Central memory CD8-positive, alpha-beta T cell (primary cell): Measurements from ENCODE around the gene USP40.

Experiments
- ATAC-seq: fragments of 150-1000 bp; cut with Tn5 transposase; replicated peaks from 2 replicates; pipeline ENCODE4 v1.10.0; 2022; ENCODE audit warnings: mild to moderate bottlenecking, moderate FRiP score, moderate number of reproducible peaks; ENCODE audit not compliant: poor library complexity, severe bottlenecking; ENCODE audit errors: extremely low read depth
- DNase-seq, 2 donors: peaks; one replicate each; pipeline ENCODE4 v3.0.0; 2021; ENCODE audit warnings: low spot score in 2 of 2
- H3K27ac Mint-ChIP-seq: one replicate; pipeline ENCODE4 v1.8.0; 2022; ENCODE audit warnings: low read depth, mild to moderate bottlenecking, moderate library complexity, mixed read lengths
- H3K27me3 Mint-ChIP-seq: one replicate; pipeline ENCODE4 v1.8.0; 2022; ENCODE audit warnings: mixed read lengths
- H3K36me3 Mint-ChIP-seq: one replicate; pipeline ENCODE4 v1.8.0; 2022; ENCODE audit warnings: mild to moderate bottlenecking, moderate library complexity, mixed read lengths; ENCODE audit not compliant: insufficient read depth
- H3K4me1 Mint-ChIP-seq: one replicate; pipeline ENCODE4 v1.8.0; 2022; ENCODE audit warnings: mixed read lengths
- H3K4me3 Mint-ChIP-seq: one replicate; pipeline ENCODE4 v1.8.0; 2022; ENCODE audit warnings: mild to moderate bottlenecking, moderate library complexity, mixed read lengths
- H3K9me3 Mint-ChIP-seq: one replicate; pipeline ENCODE4 v1.8.0; 2022; ENCODE audit warnings: mixed read lengths

The USP40 gene

DNA sequence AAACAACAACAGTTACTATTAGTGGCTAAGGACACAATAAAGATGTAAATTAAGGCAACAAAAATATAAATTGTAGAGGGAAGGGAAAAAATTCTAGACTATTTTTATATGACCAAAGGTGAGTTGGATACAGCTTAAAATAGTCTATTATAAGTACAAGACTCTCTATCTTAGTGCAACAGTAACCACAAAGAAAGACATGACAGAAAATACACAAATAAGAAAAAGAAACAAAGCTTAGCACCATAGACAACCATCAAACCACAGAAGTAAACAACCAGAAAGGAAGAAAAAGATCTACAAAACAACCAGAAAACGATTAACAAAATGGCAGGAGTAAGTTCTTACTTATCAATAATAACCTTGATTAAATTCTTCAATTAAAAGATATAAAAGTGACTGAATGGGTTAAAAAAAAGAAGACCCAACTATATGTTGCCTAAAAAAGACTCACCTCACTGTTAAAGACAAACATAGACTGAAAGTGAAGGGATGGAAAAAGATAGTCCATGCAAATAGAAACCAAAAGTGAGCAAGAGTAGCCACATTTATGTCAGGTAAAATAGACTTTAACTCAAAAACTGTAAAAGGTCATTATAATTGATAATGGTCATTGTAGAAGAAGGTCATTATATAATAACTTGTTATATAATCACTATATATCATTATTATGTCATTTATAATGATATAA lies 62.5 kb downstream of the USP40 start:
- Mint-ChIP-seq H3K4me3 (no peak overlapping the region), H3K27me3 (no peaks in the 10 kb centered on the region), H3K36me3 (peaks cover 14% of the 10 kb centered on the region), H3K27ac (no peak overlapping the region), H3K4me1 (no peaks in the 10 kb centered on the region), H3K9me3 (peaks cover 18% of the 10 kb centered on the region)
- no peak for ATAC-seq
- no peak for DNase-seq

DNA sequence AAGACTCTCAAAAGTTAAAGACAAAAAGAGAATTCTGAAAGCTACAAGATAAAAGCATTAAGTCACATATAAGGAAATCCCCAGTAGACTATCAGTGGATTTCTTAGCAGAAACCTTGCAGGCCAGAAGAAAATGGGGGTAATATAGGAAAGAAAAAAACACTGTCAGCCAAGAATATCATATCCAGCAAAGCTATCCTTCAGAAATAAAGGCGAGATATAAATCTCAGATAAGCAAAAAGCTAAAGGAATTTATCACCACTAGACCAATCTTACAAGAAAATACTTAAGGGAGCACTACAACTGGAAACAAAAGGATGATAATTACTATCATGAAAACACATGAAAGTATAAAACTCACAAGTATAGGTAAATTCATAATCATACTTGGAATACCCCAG lies 63.1 kb downstream of the USP40 start:
- Mint-ChIP-seq H3K9me3 (peaks cover 18% of the 10 kb centered on the region), H3K27ac (no peak overlapping the region), H3K27me3 (no peaks in the 10 kb centered on the region), H3K4me3 (no peak overlapping the region), H3K36me3 (peaks cover 15% of the 10 kb centered on the region), H3K4me1 (no peaks in the 10 kb centered on the region)
- no peak for ATAC-seq
- DNase-seq = no peak

DNA sequence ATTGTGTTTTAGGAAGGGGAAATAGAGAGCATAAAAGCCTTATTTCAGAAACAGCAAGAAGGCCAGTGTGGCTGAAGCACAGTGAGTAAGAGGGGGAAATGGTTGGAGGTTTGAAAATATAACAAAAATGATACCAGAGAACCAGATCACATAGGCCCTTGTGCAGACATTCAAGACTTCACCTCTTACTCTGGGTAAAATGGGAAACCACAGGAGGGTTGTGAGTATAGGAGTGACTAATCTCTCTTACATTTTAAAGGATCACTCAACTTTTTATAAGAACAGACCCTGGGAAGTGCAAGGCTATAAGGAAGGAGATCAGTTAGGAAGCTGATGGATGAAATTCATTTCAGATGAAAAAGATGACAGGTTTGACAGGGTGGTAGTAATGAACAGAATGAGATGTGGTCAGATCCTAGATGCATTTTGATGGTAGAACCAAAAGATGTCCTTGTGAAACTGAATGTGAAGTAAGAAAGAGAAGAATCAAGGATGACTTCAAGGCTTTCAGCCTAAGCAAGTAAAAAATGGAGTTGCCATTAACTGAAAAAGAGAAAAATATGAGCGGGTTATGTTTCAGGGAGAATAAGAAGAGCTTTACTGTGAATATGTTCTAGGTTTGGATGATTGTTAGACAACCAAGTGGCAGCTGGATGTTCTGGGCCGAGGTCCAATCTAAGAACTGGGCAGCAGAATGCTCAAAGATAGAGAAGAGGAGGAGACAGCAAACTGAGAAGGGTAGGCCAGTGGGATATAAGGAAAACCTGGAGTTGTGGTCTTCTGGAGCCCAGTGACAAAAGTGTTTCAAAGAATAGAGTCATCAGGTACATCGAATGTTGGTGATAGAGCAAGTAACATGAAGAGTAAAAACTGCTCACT lies 65.1 kb downstream of the USP40 start:
- Mint-ChIP-seq H3K36me3 (peaks cover 17% of the 10 kb centered on the region), H3K4me3 (no peak overlapping the region), H3K27ac (no peak overlapping the region), H3K27me3 (no peaks in the 10 kb centered on the region), H3K9me3 (peaks cover 18% of the 10 kb centered on the region), H3K4me1 (no peaks in the 10 kb centered on the region)
- no peak for ATAC-seq
- DNase-seq = no peak

DNA sequence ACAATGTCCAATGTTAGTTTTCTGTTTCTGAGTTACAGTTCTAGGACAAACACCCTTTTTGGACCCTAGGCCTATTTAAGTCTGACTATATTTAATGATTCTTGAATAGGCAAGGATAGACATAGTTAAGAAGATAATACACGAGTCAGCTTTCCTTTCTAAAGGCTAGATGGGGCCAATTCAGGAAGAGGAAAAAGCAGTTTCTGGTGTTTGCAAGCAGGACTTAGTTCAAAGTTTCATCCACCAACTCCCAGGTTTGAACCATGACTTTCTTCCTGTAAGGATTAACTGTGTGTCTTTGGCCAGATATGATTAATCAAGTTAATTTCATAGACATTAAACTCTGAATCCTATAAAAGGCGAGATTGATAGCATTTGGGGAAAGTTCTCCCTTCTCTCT lies 66.7 kb downstream of the USP40 start:
- Mint-ChIP-seq H3K4me1 (no peaks in the 10 kb centered on the region), H3K27ac (no peak overlapping the region), H3K36me3 (peaks cover 14% of the 10 kb centered on the region), H3K4me3 (no peak overlapping the region), H3K9me3 (peaks cover 18% of the 10 kb centered on the region), H3K27me3 (no peaks in the 10 kb centered on the region)
- DNase-seq (no peak), ATAC-seq (no peak)

DNA sequence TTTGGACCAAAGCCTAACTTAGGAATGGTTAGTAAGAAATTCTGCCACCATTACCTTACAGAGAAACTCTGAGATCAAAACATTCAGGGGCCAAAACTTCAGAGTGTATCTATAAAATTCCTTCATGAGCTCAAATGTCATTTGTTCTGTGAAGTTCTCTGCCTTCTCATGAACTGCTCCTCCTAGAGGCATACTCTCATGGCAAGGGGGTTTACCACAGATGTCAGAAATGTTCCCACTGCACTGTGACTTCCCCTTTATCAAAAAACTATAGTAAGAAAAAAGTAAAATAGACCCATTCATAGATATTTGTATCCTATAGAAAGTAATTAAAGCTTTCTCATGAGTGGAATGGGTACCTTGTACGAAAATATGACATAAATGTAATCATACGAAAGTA lies 68.5 kb downstream of the USP40 start:
- Mint-ChIP-seq H3K27me3 (no peaks in the 10 kb centered on the region), H3K4me3 (no peak overlapping the region), H3K9me3 (peaks cover 13% of the 10 kb centered on the region), H3K27ac (no peak overlapping the region), H3K4me1 (no peaks in the 10 kb centered on the region), H3K36me3 (peaks cover 15% of the 10 kb centered on the region)
- ATAC-seq = no peak
- DNase-seq = no peak

DNA sequence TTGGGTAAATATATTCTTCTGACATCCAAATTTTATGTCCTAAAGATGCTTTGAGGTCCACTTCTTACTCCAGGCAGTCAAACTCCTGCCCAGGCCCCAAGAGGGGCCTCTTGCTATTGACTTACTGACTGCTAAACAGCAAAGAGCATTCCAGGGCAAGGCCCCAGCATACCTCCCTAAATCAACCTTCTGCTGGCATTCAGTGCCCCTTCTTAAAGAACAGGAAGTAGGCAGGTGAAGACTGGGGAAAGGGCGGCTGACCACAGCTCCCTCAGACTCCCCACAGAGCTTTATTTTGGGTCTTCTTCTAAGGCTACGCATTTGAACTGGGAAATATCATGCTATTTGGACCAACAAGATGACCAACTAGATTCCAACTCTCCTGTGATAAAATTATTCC lies 68.9 kb downstream of the USP40 start:
- no peak for ATAC-seq
- Mint-ChIP-seq H3K4me3 (no peak overlapping the region), H3K36me3 (peaks cover 17% of the 10 kb centered on the region), H3K4me1 (no peaks in the 10 kb centered on the region), H3K9me3 (peaks cover 10% of the 10 kb centered on the region), H3K27ac (no peak overlapping the region), H3K27me3 (no peaks in the 10 kb centered on the region)
- no peak for DNase-seq

DNA sequence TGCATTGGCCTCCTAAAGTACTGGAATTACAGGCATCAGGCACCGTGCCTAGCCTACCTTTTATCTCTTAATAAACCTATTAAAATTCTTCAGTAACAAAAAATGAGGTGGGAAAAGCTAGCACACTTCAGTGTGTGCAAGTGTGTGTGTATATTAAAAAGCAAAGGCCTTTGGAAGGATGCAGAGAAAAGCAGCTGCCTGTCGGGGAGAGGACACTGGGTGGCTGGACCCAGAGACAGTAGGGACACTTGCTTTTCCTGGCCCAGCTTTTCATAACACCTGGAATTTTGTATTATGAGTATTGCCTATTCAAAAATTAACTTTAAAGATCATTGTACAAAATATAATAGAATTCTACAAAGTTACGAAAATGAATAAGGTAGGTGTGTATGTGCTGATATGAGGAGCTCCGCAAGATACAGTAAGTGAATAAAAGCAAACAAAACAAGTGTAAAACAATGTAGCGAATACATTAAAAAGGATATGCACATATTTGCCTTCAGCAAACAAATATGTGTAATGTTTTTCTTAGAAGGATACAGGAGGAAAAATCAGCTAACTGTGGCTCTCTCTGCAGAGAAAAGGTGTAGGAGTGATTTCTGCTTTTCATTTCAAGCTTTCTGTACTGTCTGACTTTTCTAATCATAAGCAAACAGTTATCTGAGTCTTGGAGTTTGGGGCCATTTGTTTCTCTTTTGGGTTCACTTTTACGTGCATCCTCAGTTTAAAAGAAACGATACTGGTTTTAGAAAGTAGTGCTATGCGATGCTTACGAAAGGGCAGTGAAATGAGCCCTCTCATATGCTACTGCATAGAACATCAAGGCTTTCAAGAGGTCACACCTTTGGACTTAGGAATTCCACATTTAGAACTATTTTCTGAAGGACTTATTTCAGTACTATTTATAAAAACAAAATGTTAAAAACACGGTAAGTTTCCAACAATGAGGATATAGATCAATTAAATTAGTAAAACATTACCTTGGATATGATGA lies 70.8 kb downstream of the USP40 start:
- ATAC-seq (no peak), DNase-seq (no peak)
- Mint-ChIP-seq H3K27ac (no peak overlapping the region), H3K9me3 (no peaks in the 10 kb centered on the region), H3K36me3 (peaks cover 11% of the 10 kb centered on the region), H3K27me3 (no peaks in the 10 kb centered on the region), H3K4me3 (no peak overlapping the region), H3K4me1 (no peaks in the 10 kb centered on the region)

DNA sequence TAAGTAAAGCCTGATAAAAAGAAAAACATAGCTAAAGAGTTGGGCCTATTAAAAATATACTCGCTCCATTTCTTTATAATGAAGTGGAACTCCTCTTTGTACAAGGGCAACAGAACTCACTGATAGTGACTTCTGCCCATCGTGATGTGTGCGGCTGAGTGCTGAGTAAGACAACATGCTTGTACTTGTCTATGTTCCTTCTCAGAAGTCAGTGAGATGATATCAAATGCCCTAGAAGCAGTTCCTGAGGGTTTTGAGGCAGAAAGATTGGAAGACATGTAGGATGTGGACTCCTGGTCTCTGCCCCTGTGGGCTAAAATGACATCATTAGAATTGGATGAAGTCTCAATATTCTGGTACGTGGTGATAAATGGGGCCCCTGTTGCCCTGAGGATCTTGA lies 73.8 kb downstream of the USP40 start:
- Mint-ChIP-seq H3K27me3 (no peaks in the 10 kb centered on the region), H3K4me1 (no peaks in the 10 kb centered on the region), H3K36me3 (peaks cover 16% of the 10 kb centered on the region), H3K9me3 (no peaks in the 10 kb centered on the region), H3K27ac (no peak overlapping the region), H3K4me3 (no peak overlapping the region)
- DNase-seq (no peak), ATAC-seq (no peak)

DNA sequence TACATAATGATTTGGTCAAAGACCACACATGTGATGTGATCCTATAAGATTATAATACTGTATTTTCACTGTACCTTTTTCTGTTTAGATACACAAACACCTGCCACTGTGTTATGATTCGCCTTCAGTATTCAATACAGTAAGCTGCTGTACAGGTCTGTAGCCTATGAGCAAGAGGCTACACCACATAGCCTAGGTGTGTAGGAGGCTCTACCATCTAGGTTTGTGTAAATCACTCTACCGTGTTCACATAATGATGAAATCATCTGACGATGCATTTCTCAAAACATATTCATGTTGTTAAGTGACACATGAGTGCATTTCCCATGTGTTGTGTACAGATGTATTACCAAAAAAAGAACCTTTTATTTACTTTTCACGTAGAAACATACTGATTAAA lies 74.5 kb downstream of the USP40 start:
- Mint-ChIP-seq H3K27ac (no peak overlapping the region), H3K4me3 (no peak overlapping the region), H3K4me1 (no peaks in the 10 kb centered on the region), H3K27me3 (no peaks in the 10 kb centered on the region), H3K9me3 (no peaks in the 10 kb centered on the region), H3K36me3 (peaks cover 13% of the 10 kb centered on the region)
- ATAC-seq (no peak), DNase-seq (no peak)

DNA sequence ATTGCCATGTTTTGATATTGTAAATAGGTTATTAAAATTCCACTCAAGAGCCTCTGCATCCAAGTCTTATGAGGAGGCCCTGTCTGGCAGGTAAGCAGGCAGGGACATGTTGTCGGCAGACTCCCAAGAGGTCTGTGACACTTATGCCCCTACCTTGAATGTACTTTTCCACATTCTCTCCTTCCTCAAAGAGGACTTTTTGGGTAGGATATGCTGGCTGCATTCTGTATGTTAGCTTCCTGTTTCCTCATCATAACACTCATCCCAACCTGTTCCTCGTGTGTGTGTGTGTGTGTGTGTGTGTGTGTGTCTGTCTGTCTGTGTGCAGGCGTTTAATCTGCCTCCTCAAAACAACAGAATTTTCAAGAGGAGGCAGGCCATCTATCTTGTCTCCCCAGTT lies 75.3 kb downstream of the USP40 start:
- H3K9me3 Mint-ChIP-seq = no peaks in the 10 kb centered on the region
- H3K27ac Mint-ChIP-seq = no peak overlapping the region
- no peaks in the 10 kb centered on the region for H3K27me3 Mint-ChIP-seq
- no peaks in the 10 kb centered on the region for H3K4me1 Mint-ChIP-seq
- no peak overlapping the region for H3K4me3 Mint-ChIP-seq
- DNase-seq (no peak), ATAC-seq (no peak)
- peaks cover 11% of the 10 kb centered on the region for H3K36me3 Mint-ChIP-seq

DNA sequence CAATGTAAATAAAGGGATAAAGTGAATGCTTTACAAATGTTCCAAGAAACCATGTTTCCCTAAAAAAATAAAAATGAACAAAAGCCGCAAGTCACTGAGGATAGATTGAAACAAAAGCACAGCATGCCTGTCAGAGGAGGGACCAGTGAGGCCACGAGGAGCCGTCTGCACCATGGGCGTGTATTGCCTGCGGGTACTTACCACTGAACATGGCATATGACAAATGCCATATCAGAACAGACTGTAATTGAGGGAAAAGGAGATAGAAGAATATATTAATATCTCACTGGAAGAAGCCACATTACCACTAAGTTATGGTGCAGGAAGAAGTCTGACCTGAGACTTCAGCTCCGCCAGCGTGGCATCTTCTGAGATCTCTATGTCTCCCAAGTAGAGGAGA lies 75.8 kb downstream of the USP40 start:
- H3K9me3 Mint-ChIP-seq = no peaks in the 10 kb centered on the region
- H3K27me3 Mint-ChIP-seq = no peaks in the 10 kb centered on the region
- no peak for DNase-seq
- no peak for ATAC-seq
- no peak overlapping the region for H3K4me3 Mint-ChIP-seq
- peaks cover 11% of the 10 kb centered on the region for H3K36me3 Mint-ChIP-seq
- H3K27ac Mint-ChIP-seq = no peak overlapping the region
- H3K4me1 Mint-ChIP-seq = no peaks in the 10 kb centered on the region

DNA sequence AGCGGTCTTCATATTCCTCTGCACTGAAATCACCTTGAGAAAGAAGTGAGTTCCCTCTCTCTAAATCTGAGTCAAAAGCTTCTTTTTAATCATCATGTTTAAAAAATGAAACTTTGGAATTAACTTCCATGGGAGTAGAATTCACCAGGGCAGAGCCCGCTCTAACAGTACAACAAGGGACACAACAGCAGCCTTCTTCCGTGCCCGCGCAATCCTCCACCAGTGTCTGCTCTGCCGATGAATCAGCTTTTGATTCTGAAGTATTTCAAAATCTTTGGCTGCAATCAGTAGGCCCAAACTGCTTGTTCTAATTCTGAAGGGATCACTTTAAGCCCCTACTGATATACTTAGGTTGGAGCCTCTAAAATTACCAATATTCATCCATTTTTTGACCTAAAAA lies 76.9 kb downstream of the USP40 start:
- no peak overlapping the region for H3K4me3 Mint-ChIP-seq
- H3K9me3 Mint-ChIP-seq = no peaks in the 10 kb centered on the region
- ATAC-seq (no peak), DNase-seq (no peak)
- H3K27ac Mint-ChIP-seq = no peak overlapping the region
- H3K4me1 Mint-ChIP-seq = no peaks in the 10 kb centered on the region
- peaks cover 11% of the 10 kb centered on the region for H3K36me3 Mint-ChIP-seq
- H3K27me3 Mint-ChIP-seq = no peaks in the 10 kb centered on the region
